Measurements from ENCODE around the gene CACNG5.

GRCh38 chr17:66918896-66919295, 84.0 kb downstream of the CACNG5 start:
- TF ChIP-seq CTCF (IDR thresholded peaks at IDR 0.05): no peak
- no peak for TF ChIP-seq REST (IDR thresholded peaks at IDR 0.05; ENCODE audit: insufficient read depth in 1 of 2, low read depth in 2 of 2, low read length in 1 of 2)
- TF ChIP-seq POLR2AphosphoS5 (IDR thresholded peaks at IDR 0.05; ENCODE audit: low read depth, low read length): no peak
- TF ChIP-seq SIN3A (IDR thresholded peaks at IDR 0.05; ENCODE audit: borderline replicate concordance, insufficient read depth, low read depth, low read length): no peak
- TF ChIP-seq TCF7L2 (IDR thresholded peaks at IDR 0.05; ENCODE audit: low read depth, low read length): no peak

All from Panc1 (cell line).